PFSK-1 (cell line): ENCODE data around the gene POM121L2.

Experiments used
- FOXP2 ChIP-seq: optimal IDR thresholded peaks from 2 replicates; pipeline ENCODE3; 2011; ENCODE audit warnings: borderline replicate concordance, control low read depth, inconsistent platforms; ENCODE audit not compliant: insufficient read depth; ENCODE audit errors: extremely low read length, extremely low read depth
- POLR2AphosphoS5 ChIP-seq: IDR thresholded peaks from 2 replicates; pipeline ENCODE4 v1.6.1; 2012; ENCODE audit warnings: low read depth, mild to moderate bottlenecking, control low read depth, low read length, moderate library complexity
- REST ChIP-seq, 2 experiments: IDR thresholded peaks; 2 replicates each; pipeline versions ENCODE4 v1.6.1 to v1.8.0; 2011 to 2012; ENCODE audit warnings: low read depth in 2 of 2, low read length in 2 of 2, control low read depth in 1 of 2, inconsistent platforms in 1 of 2, mild to moderate bottlenecking in 1 of 2, moderate library complexity in 1 of 2; ENCODE audit not compliant: insufficient read depth in 1 of 2
- SIN3A ChIP-seq: IDR thresholded peaks from 2 replicates; pipeline ENCODE4 v1.6.1; 2012; ENCODE audit warnings: mild to moderate bottlenecking, low read length, moderate library complexity, borderline replicate concordance; ENCODE audit not compliant: insufficient read depth
- TAF1 ChIP-seq: IDR thresholded peaks from 2 replicates; pipeline ENCODE4 v1.6.1; 2012; ENCODE audit warnings: low read length, control low read depth, borderline replicate concordance; ENCODE audit not compliant: insufficient read depth

POM121L2 gene

GRCh38 chr6:27312950-27313271 lies 838 bp upstream of the POM121L2 start:
- TF ChIP-seq REST (IDR thresholded peaks at IDR 0.05; ENCODE audit: insufficient read depth in 1 of 2, low read depth in 2 of 2, low read length in 2 of 2) (no peak), FOXP2 (no peak), TAF1 (no peak), POLR2AphosphoS5 (no peak), SIN3A (no peak)

GRCh38 chr6:27311806-27312145 lies 297 bp downstream of the POM121L2 start:
- TF ChIP-seq SIN3A (no peak), POLR2AphosphoS5 (no peak), FOXP2 (no peak), REST (IDR thresholded peaks at IDR 0.05; ENCODE audit: insufficient read depth in 1 of 2, low read depth in 2 of 2, low read length in 2 of 2) (no peak), TAF1 (no peak)

GRCh38 chr6:27303613-27304272 lies 8.3 kb downstream of the POM121L2 start:
- no peak for TF ChIP-seq FOXP2
- TF ChIP-seq SIN3A: no peak
- TF ChIP-seq POLR2AphosphoS5: no peak
- no peak for TF ChIP-seq REST (IDR thresholded peaks at IDR 0.05; ENCODE audit: insufficient read depth in 1 of 2, low read depth in 2 of 2, low read length in 2 of 2)
- TF ChIP-seq TAF1: no peak

DNA sequence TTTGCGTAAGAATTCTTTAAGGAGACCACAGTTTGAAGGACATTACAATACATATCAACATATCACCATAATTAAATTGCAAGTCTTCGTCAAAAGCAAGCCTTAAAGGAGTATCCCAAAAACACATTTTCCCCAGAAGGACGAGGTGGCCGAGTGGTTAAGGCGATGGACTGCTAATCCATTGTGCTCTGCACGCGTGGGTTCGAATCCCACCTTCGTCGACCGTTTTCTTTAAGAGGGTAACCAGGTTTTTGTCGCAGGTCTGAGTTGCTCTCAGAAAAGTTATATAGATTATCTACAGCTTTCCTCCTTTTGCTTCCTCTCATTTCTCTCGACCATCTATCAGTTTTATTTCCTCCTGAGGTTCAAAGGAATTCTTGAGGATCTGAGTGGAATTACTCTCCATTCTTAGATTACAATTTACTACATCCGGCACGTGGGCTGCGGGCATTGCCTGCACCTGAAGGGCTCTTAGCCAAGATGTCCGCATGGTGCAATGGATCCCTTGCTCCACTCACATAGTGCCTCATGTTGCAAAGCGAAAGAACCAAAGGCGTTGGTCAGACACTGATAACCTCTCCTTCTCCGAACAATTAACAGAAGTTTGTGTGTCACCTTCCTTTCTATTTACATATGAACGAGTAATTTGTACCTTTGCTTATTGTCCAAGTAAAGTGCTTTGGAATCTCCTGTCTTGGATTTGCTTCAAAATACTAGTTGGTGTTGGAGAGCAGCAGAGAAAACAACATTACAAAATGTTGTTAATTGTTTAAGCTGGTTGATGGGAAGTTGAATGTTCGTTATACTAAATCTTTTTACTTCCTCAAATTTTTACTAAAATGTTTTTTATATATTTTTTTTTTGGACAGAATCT lies 14.0 kb downstream of the POM121L2 start:
- no peak for TF ChIP-seq POLR2AphosphoS5
- TF ChIP-seq REST (IDR thresholded peaks at IDR 0.05; ENCODE audit: insufficient read depth in 1 of 2, low read depth in 2 of 2, low read length in 2 of 2): no peak
- TF ChIP-seq FOXP2: no peak
- no peak for TF ChIP-seq TAF1
- no peak for TF ChIP-seq SIN3A
